Skeletal muscle satellite cell (primary cell): ENCODE data around the gene PEX26. TPM values are rescaled to one million over a fixed set of nuclear protein-coding genes. Genes with fewer than 3 reads are reported as not detected.
"Not testable (repeated sequence)": the region's sequence is repeated elsewhere in the genome, so short reads cannot be mapped to it uniquely, and the experiment has no call there.

Experiments
- H3K27me3 ChIP-seq: 2 replicates; pipeline ENCODE4 v1.7.0; 2013; ENCODE audit warnings: low read length; ENCODE audit not compliant: control insufficient read depth, insufficient read depth
- H3K36me3 ChIP-seq: 2 replicates; pipeline ENCODE4 v1.7.0; 2013; ENCODE audit warnings: mild to moderate bottlenecking, control low read depth, low read length; ENCODE audit not compliant: insufficient read depth
- H3K4me1 ChIP-seq: 2 replicates; pipeline ENCODE4 v1.7.0; 2013; ENCODE audit warnings: low read length; ENCODE audit not compliant: control insufficient read depth, insufficient read depth
- H3K4me2 ChIP-seq: 2 replicates; pipeline ENCODE4 v1.7.0; 2013; ENCODE audit warnings: mild to moderate bottlenecking, low read length
- H3K4me3 ChIP-seq: 2 replicates; pipeline ENCODE4 v1.7.0; 2013; ENCODE audit warnings: low read length
- H3K9ac ChIP-seq: 2 replicates; pipeline ENCODE4 v1.7.0; 2013; ENCODE audit warnings: mild to moderate bottlenecking, low read depth, low read length, moderate library complexity
- H3K9me3 ChIP-seq: replicated peaks from 2 replicates; pipeline ENCODE4 v1.7.0; 2013; ENCODE audit warnings: mild to moderate bottlenecking, control low read depth, low read length
- total RNA-seq: library from RNA; depleted of rRNA; stranded (reverse); fragments of >200 nt; gene quantifications from 2 replicates; pipeline ENCODE4 v1.2.3, GENCODE V29; 2012; rRNA removed

PEX26 gene
- 23.6 and 24.6 TPM in 2 replicates for total RNA-seq

DNA sequence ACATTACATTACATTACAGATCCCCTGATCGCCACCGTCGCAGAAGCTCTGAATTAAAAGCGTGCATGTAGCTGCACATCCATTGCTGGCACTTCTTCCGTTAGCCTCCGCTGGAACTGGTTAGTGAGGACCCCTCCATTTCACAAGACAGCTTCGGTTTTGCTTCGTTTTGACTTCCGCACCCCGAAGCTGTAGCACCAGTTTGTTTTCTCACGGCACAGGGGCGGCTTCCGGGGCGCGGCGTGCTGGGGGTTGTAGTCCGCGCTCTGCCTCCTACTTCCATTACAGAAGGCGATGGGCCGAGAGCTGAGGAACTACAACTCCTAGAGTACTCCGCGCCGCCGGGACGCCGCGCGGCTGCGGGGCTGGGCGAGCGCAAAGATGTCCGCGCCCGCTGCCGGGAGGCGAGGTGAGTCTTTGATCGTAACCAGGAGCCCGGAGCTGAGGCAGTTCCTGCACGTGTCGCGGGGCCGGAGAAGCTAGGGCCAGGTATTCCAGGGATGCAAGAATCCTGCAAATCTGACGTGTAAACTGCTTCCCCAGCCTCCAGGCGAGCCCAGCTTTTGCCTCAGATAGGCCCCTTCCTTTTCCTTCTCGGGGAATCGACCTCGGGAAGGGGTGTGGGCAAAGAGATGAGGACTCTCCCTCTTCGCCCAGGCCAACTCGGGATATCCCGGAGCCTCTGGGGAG lies at the start of gene PEX26:
Gene PEX26 (plus strand): TSS at position 352 of the 690 bp plus-strand sequence. CDS start 387 bp downstream, outside the sequence.
- Histone ChIP-seq H3K27me3 (no peaks in the 10 kb centered on the region), H3K4me3 (peak within 1 kb of the TSS; percentile 81), H3K9ac (peak within 1 kb of the TSS; percentile 97), H3K4me2 (peak within 1 kb of the TSS; percentile 88), H3K4me1 (peaks cover 18% of the 10 kb centered on the region), H3K36me3 (peaks cover 23% of the 10 kb centered on the region), H3K9me3 (no peaks in the 10 kb centered on the region)

DNA sequence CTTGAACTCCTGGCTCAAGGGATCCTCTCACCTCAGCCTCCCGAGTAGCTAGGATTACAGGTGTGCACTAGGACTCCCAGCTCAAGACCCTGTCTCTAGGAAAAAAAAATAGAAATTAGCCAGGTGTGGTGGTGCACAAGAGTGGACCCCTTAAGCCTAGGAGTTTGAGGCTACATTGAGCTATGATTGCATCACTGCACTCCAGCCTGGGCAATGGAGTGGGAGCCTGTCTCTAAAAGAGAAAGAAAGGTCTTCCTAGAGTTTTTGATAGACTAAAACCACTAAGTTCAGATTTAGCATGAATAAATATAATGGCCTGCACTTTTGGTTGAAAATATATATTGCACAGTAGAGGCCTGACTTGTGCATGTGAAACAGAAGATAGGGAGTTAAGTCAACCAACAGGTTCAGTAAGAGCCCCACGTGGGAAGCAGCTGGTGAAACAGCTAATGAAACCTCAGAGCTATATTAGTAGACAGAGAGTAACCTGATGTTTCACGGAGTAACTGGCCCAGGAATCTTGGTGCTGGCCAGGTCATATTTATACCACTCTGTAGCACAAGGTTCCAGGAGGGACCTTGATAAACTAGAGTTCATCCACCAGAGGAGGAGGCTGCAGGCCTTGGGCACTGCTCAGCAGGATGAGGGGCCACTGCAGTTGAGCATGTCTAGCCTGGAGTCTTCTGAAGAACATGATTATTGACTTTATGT lies 48.8 kb upstream of the PEX26 start:
- Histone ChIP-seq H3K36me3 (no peaks in the 10 kb centered on the region), H3K9me3 (no peaks in the 10 kb centered on the region), H3K9ac (no peak overlapping the region), H3K4me1 (peaks cover 37% of the 10 kb centered on the region), H3K27me3 (no peaks in the 10 kb centered on the region), H3K4me2 (no peak overlapping the region), H3K4me3 (no peak overlapping the region)

DNA sequence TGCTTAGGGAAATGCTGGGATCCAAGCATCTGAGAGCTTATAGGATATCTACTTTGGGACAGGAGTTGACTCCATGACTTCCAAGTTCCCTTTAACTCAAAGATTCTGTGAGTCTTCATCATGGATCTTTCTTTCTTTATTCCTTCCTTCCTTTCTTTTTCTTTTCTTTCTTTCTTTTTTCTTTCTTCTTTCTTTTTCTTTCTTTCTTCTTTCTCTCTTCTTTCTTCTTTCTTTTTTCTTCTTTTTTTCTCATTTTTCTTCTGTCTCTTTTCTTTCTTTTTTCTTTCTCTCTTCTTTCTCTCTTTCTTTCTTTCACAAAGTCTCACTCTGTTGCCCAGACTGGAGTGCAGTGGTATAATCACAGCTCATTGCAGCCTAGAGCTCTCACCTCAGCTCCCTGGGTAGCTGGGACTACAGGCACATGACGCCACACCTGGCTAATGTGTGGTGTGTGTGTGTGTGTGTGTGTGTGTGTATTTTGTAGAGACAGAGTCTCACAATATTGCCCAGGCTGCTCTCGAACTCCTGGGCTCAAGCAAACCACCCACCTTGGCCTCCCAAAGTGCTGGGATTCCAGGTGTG lies 48.0 kb upstream of the PEX26 start:
- H3K9me3 ChIP-seq: no peaks in the 10 kb centered on the region

DNA sequence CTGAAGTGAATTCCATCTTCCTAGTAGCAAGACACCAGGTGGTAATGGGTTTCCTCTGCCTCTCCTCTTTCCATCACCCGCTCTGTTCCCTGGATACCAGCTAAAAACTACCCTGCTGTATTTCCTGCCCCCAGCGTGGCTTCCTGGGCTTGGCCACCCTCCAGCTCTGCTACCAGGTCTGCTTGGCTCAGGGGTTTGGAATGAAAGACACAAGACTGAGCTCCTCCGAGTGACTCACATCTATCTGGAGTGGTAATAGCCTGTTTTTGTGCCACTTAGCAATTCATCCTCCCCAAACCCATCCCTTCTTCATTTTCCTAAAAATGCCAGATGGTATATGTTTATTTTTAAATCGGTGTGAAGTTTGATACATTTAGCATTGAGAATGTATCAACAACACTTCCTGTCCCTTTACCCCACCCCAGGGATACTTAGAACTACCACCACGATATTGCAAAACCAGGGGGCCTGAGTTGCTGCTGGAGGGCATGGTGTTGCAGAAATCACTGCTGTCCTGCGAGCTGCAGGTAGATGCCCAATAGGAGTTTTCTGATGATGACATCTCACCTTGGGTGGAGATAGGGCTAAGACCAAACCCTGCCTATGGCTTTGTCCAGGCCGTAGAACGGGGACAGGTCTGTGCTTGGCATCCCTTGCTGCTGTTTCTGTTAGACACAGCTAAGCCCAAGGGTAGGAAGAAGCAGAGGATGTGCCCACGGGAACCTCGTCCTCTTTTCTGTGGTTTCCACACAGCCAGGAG lies 45.9 kb upstream of the PEX26 start:
- Histone ChIP-seq H3K4me1 (peaks cover 33% of the 10 kb centered on the region), H3K9ac (peak overlapping the region; percentile 22), H3K9me3 (no peaks in the 10 kb centered on the region), H3K4me2 (peak overlapping the region; percentile 74), H3K4me3 (peak overlapping the region; percentile 12), H3K27me3 (no peaks in the 10 kb centered on the region), H3K36me3 (no peaks in the 10 kb centered on the region)

More for the DNA sequence above, 48.0 kb upstream of the PEX26 start:
- Histone ChIP-seq H3K4me3 (no peak overlapping the region), H3K9ac (no peak overlapping the region), H3K27me3 (no peaks in the 10 kb centered on the region), H3K4me1 (peaks cover 31% of the 10 kb centered on the region), H3K4me2 (no peak overlapping the region), H3K36me3 (no peaks in the 10 kb centered on the region)

DNA sequence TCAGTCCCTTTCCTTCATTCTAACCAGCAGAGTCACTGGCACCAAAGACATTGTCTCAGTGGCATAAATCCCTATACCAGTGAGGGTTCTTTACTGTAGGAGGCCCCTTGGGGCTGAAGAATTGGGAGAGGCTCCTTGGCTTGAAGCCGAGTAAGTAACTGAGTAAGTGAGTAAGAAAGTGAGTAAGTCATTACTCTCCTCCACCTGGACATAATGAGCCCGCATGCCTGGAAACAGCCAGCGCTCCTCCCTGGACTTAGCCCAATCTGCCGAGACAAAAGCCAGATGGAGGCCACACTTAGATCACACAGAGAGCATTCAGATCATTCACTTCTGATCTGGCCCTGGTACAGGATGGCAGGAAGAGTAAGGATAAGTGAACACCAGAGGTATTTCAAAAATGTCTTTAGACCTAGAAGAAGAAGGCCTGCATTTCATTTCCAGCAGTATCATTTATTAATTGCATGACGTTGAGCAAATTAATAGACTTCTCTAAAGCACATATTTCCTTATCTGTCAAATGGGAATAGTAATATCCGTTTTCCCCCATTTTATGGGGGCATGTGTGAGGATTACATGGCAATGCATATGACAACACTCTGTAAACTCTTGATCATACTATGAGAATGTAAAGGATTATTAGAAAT lies 45.2 kb upstream of the PEX26 start:
- Histone ChIP-seq H3K9ac (peak overlapping the region; percentile 22), H3K4me3 (peak overlapping the region; percentile 12), H3K4me1 (peaks cover 33% of the 10 kb centered on the region), H3K27me3 (no peaks in the 10 kb centered on the region), H3K4me2 (peak overlapping the region; percentile 74), H3K36me3 (no peaks in the 10 kb centered on the region), H3K9me3 (no peaks in the 10 kb centered on the region)

DNA sequence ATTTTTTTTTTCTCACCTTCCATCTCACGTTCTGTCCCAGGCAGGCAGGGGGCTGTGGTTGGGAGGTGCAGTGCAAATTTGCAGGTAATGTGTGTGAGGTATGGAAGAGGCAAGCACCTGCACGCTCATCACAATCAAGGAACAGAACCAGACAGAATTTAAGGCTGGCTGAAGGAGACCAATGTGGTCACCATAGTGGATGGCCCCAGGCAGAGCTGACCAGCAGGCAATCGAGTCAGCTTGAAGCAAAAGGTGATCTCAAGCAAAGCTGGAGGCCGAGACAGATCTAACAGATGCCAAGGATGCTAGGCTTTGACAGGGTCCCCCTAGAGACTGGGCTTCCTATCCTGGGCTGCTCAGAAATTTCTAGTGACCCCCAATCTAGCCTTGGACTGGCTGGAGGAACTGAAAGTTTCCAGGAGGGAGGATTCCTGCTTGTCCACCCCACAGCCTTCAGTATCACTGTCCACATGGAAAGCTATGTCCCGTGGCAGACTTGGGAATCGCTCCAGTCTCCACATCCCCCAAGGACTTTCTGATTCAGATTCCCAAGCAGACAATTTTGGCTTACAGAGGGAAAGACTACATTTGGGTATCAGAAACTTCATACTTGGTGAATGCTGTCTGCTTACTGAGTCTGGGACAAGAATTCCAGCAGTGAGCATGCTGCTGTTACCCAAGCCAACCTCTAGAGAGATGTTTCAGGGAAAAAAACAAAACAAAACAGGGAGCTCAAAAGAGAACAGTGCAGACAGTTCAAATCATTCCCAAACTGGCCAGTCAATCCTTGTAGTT lies 44.4 kb upstream of the PEX26 start:
- Histone ChIP-seq H3K36me3 (no peaks in the 10 kb centered on the region), H3K4me2 (no peak overlapping the region), H3K9me3 (no peaks in the 10 kb centered on the region), H3K4me3 (no peak overlapping the region), H3K27me3 (no peaks in the 10 kb centered on the region), H3K9ac (no peak overlapping the region), H3K4me1 (peaks cover 37% of the 10 kb centered on the region)

DNA sequence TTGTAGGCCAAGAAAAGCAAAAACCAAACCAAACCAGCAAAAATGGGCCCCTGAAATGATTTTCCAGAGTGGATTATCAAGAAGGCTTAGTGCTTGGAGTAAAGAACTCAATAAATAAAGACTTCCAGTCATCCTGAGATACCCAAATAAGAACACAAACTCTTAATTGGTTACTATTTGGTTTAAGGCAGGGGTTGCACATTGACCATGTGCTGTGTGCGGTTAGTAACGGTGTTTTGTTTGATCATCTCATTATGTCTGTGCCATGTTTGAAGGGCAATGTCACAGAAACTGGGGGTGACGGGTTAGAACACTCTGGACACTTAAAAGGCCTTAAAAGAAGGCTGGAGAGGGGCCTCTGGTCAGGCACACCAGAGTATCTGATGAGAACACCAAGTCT lies 43.7 kb upstream of the PEX26 start:
- Histone ChIP-seq H3K4me1 (peaks cover 37% of the 10 kb centered on the region), H3K9me3 (no peaks in the 10 kb centered on the region), H3K4me2 (no peak overlapping the region), H3K4me3 (no peak overlapping the region), H3K27me3 (no peaks in the 10 kb centered on the region), H3K9ac (no peak overlapping the region), H3K36me3 (no peaks in the 10 kb centered on the region)

DNA sequence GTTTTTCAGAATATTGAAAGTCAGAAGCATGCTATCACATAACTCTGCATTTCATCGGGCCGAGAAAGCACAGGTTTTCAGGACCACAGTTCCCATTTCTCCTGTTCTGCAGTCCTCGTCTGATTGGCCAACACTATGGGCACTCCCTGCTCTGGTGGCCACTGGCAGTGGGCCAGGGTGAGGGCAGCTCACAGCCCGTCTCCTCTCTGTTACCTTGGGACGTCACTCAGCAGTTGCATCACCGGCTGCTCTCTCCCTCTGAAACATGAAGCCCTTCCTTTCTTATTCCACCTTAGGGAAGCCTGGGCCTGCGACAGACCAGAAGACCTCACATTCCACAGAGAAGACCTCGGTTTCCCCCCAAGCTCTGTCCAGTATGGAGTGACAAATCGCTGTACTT lies 42.0 kb upstream of the PEX26 start:
- Histone ChIP-seq H3K9ac (no peak overlapping the region), H3K36me3 (no peaks in the 10 kb centered on the region), H3K4me3 (no peak overlapping the region), H3K9me3 (no peaks in the 10 kb centered on the region), H3K4me2 (no peak overlapping the region), H3K27me3 (no peaks in the 10 kb centered on the region), H3K4me1 (peaks cover 37% of the 10 kb centered on the region)

DNA sequence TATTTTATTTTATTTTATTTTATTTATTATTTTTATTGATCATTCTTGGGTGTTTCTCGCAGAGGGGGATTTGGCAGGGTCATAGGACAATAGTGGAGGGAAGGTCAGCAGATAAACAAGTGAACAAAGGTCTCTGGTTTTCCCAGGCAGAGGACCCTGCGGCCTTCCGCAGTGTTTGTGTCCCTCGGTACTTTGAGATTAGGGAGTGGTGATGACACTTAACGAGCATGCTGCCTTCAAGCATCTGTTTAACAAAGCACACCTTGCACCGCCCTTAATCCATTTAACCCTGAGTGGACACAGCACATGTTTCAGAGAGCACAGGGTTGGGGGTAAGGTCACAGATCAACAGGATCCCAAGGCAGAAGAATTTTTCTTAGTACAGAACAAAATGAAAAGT lies 36.9 kb upstream of the PEX26 start:
- H3K4me3 ChIP-seq, H3K27me3 ChIP-seq, H3K9me3 ChIP-seq, H3K4me2 ChIP-seq, H3K36me3 ChIP-seq, H3K9ac ChIP-seq: not testable (repeated sequence)
- H3K4me1 ChIP-seq: peaks cover 20% of the 10 kb centered on the region

DNA sequence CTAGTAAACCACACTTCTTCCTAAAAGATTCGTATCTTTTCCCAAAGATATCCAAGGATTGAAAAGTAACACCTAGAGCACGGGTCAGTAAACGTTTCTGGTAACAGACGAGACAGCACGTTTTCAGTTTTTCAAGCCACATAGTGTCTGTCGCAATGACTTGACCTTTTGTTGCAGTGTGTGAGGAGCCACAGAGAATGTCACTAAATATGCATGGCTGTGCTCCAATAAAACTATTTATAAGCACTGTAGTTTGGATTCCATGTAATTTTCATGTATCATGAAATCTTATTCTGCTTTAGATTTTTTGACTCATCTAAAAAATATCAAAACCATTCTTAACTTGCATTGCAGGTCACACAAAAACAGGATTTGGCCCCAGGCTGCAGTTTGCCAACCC lies 35.1 kb upstream of the PEX26 start:
- H3K9me3 ChIP-seq: no peaks in the 10 kb centered on the region
- no peaks in the 10 kb centered on the region for H3K36me3 ChIP-seq
- peaks cover 18% of the 10 kb centered on the region for H3K4me1 ChIP-seq
- no peaks in the 10 kb centered on the region for H3K27me3 ChIP-seq
- no peak overlapping the region for H3K4me2 ChIP-seq
- no peak overlapping the region for H3K9ac ChIP-seq
- H3K4me3 ChIP-seq: no peak overlapping the region
